GM21786 (cell line): ENCODE measurements around the gene ISY1.
"Not testable (repeated sequence)": the region's sequence is repeated elsewhere in the genome, so short reads cannot be mapped to it uniquely, and the experiment has no call there.

Experiments
- ATAC-seq: cut with Tn5 transposase; IDR thresholded peaks from one replicate; pipeline ENCODE4 v1.9.1; 2021; ENCODE audit not compliant: unreplicated experiment

Gene ISY1

GRCh38 chr3:129088312-129088711 is 72.6 kb downstream of the ISY1 start:
- not testable (repeated sequence) for ATAC-seq

- ATAC-seq, result not testable (repeated sequence)
Measured at GRCh38 chr3:129087904-129088303, 73.0 kb downstream of the ISY1 start.

GRCh38 chr3:129087138-129087702 is 73.6 kb downstream of the ISY1 start:
- ATAC-seq, result no peak

- ATAC-seq, result no peak
Measured at GRCh38 chr3:129085818-129086217, 75.0 kb downstream of the ISY1 start.

GRCh38 chr3:129085165-129085715 is 75.6 kb downstream of the ISY1 start:
- no peak for ATAC-seq

- no peak for ATAC-seq
Measured at GRCh38 chr3:129084501-129084900, 76.4 kb downstream of the ISY1 start.

GRCh38 chr3:129082026-129082425 is 78.8 kb downstream of the ISY1 start:
- ATAC-seq, result no peak

- ATAC-seq, result no peak
Measured at GRCh38 chr3:129081503-129081902, 79.4 kb downstream of the ISY1 start.

- no peak for ATAC-seq
Measured at GRCh38 chr3:129078510-129078909, 82.4 kb downstream of the ISY1 start.
